HL-60/S4 treated with retinoic acid at 250 ng/mL for 4 days and 3 days (cell line): ENCODE data around the gene UBE3D.
"Not testable (repeated sequence)": the region's sequence is repeated elsewhere in the genome, so short reads cannot be mapped to it uniquely, and the experiment has no call there.

Experiments
- in situ Hi-C: fragments of 300-500 bp; cut with MboI; formaldehyde crosslinking; loops from 2 replicates; pipeline ENCODE4 v1.7.0; 2022; ENCODE audit warnings: low sequenced_read_pairs

UBE3D gene

GRCh38 chr6:82984720-82985119, 80.9 kb downstream of the UBE3D start:
- in situ Hi-C loops: no loop called here

GRCh38 chr6:82980086-82980485, 85.6 kb downstream of the UBE3D start:
- in situ Hi-C loops: no loop called here

- in situ Hi-C loops: no loop called here
Observed at GRCh38 chr6:82979657-82980056, 86.0 kb downstream of the UBE3D start.

- in situ Hi-C loops: no loop called here
Observed at GRCh38 chr6:82978362-82978945, 87.2 kb downstream of the UBE3D start.

- in situ Hi-C loops: no loop called here
Observed at GRCh38 chr6:82976179-82976578, 89.5 kb downstream of the UBE3D start.

GRCh38 chr6:82971877-82972460, 93.7 kb downstream of the UBE3D start:
- in situ Hi-C loops: no loop called here

- in situ Hi-C loops: no loop called here
Observed at GRCh38 chr6:82970839-82971238, 94.8 kb downstream of the UBE3D start.

GRCh38 chr6:82968708-82969107, 96.9 kb downstream of the UBE3D start:
- in situ Hi-C loops: no loop called here

GRCh38 chr6:82963191-82963925, 102.3 kb downstream of the UBE3D start:
- in situ Hi-C loops: no loop called here

- in situ Hi-C loops: no loop called here
Observed at GRCh38 chr6:82959385-82959941, 106.2 kb downstream of the UBE3D start.

- in situ Hi-C loops: no loop called here
Observed at GRCh38 chr6:82958551-82958950, 107.1 kb downstream of the UBE3D start.

- in situ Hi-C loops: no loop called here
Observed at GRCh38 chr6:82957868-82958245, 107.8 kb downstream of the UBE3D start.

GRCh38 chr6:82957171-82957867, 108.3 kb downstream of the UBE3D start:
- in situ Hi-C loops: no loop called here

- in situ Hi-C loops: no loop called here
Observed at GRCh38 chr6:82955841-82956240, 109.8 kb downstream of the UBE3D start.

- in situ Hi-C loops: no loop called here
Observed at GRCh38 chr6:82954937-82955577, 110.6 kb downstream of the UBE3D start.

GRCh38 chr6:82954356-82954755, 111.3 kb downstream of the UBE3D start:
- in situ Hi-C loops: no loop called here

GRCh38 chr6:82953871-82954270, 111.8 kb downstream of the UBE3D start:
- in situ Hi-C loops: no loop called here

- in situ Hi-C loops: no loop called here
Observed at GRCh38 chr6:82951935-82952334, 113.7 kb downstream of the UBE3D start.

- in situ Hi-C loops: no loop called here
Observed at GRCh38 chr6:82951389-82951788, 114.3 kb downstream of the UBE3D start.

GRCh38 chr6:82930915-82931314, 134.7 kb downstream of the UBE3D start:
- in situ Hi-C loops: not testable (repeated sequence)
